Anterior cingulate cortex (tissue), 58 donors: Measurements from ENCODE around the gene GNAI3.

Experiments used
- DNase-seq, 58 donors: peaks; one replicate each; lab custom pipeline; 2025; lab: John Stamatoyannopoulos, UW

Gene GNAI3

DNA sequence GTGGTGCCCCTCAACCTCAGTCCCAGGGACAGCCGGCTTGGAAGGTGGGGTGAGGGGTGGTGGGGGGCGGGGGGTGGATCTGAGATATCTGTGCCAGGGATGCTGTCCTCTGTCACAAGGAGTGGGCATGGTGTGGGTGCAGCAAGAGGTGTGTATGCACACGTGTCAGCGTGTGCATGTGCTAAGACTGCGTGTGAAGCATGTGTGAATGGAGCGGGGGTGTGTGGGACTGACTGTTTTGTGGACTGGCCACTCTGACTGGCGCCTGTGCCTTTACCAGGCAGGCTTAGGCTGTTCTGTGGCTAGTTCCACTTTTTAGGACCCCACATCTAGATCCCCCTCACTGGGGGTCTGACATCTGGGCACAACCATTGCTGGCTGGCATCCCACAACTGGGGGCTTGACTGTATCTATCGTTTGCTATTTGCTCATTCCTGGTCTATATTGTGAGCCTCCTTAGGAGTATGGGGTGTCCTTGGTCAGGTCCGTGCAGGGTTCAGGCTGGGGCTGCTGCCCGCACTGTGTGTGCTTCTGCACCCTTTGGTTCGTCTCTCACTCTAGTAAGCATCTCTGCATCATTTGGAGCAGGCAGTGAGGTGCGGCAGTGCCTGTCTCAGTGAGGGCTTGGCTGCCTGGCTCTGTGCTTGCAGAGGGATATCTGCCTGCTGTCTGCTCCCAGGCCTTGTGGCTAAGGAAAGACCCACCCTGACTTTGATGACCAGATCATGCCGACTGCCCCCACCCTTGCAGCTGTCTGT lies 73.1 kb downstream of the GNAI3 start:
- DNase-seq, result peak in 6 of 58 donors; percentile 33 to 52 (median 44)

DNA sequence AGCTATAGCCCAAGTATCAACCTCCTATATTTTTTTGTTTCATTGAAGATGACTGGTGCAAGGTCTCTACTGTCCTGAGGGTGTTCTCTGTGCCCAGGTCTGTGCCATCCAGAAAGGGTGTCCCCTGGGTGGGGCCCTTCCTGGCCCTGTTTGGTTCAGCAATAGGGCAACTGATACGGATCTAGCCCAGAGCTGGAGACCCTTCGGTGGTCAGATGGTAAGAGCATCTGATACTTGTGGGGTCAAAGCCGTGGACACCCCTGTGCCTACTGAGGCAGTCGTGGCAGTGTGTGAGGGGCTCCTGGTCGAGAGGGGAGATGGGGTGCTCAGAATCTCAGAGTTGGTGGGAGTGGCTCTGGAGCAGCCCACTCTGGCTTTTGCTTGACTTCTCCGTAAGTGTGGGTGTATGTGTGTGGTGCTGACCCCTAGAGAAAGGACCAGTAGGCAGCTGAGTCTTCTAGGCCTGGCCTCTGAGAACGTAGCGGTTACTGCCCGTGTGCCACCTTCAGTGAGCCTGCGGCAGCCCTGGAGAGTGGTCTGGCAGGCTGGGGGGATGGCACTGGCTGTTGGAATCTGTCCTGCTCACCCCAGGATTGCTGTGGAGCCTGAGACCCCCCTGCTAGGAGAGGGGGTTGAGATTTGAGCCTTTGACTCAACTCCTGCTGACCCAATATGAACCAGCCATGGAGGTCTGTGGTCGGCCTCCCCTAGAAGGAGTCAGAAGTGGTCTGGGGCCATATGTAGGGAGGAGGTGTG lies 73.9 kb downstream of the GNAI3 start:
- DNase-seq, result no peak

DNA sequence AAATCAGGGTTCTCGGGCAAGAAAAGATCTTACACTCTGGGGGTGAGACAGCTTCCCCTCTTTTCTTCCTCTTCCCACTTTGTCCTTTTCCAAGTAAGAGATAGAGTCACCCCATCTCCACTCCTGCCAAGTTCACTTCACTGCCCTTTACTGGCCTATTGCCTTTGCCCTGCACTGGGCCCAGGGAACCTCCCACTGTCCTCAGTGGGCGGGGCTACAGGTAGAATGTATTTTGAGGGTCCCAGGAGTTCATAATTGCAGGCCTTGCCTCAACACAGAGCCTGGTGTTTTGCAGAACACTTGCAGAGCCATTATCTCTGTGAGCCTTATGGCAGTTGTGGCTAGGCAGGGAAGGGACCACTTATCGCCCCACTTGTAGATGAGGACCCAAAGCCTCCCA lies 74.5 kb downstream of the GNAI3 start:
- DNase-seq, result no peak

- peak in 20 of 58 donors; percentile 20 to 66 (median 44) for DNase-seq
Measured at GRCh38 chr1:109623601-109624161, 75.3 kb downstream of the GNAI3 start.

DNA sequence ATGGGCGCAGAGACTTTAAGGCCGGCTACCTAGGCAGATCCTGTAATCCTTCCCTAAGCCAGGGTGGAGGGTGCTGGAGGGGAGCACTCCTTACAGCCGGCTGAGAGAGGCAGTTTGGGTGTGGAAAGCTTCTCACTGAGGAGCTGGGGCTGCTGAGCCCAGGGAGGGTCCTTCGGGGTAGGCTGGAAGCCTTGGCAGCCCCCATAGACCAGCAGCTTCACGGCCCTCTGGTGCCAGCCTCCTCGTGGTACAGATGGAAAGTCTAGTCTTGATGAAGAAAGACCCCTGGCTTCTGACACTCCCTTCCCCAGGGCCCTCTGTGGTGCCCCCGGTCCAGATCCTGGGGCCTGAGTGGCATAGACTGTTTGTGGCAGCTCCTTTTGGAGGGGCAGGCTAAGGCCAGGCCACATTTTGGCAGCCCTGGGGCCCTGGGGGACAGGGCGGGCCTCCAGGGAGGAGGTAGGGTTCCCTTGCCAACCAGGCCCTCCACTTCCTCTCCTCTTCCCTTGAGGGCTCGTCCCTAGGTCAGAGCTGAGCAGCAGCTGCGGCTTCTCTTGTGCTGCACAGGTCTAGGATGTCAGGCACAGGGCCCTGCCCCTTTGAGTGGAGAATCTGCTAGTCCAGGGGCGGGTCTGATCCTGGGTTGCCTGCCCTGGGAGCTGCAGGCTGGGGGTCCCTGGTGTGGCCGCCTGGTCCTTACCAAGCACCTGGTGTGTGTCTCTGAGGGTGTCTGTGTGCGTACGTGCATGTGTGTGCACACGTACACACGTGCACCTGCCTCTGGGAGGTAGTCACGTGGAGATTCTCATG lies 76.0 kb downstream of the GNAI3 start:
- no peak for DNase-seq

DNA sequence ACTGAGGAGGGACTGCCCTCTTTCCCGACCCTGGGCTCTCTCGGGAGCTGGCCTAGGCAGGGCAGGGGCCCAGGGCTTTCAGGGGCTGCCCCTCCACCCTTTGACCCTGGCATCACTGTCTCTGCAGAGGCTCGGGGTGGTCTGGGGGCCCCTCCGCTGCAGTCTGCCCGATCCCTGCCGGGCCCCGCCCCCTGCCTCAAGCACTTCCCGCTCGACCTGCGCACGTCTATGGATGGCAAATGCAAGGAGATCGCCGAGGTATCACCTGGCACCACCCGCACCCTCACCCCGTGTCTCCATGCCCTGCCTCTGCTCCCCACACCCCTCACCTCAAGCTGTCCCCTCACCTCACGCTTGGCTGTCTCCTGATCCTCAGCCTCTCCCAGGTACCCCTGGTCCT lies 76.8 kb downstream of the GNAI3 start:
- no peak for DNase-seq

DNA sequence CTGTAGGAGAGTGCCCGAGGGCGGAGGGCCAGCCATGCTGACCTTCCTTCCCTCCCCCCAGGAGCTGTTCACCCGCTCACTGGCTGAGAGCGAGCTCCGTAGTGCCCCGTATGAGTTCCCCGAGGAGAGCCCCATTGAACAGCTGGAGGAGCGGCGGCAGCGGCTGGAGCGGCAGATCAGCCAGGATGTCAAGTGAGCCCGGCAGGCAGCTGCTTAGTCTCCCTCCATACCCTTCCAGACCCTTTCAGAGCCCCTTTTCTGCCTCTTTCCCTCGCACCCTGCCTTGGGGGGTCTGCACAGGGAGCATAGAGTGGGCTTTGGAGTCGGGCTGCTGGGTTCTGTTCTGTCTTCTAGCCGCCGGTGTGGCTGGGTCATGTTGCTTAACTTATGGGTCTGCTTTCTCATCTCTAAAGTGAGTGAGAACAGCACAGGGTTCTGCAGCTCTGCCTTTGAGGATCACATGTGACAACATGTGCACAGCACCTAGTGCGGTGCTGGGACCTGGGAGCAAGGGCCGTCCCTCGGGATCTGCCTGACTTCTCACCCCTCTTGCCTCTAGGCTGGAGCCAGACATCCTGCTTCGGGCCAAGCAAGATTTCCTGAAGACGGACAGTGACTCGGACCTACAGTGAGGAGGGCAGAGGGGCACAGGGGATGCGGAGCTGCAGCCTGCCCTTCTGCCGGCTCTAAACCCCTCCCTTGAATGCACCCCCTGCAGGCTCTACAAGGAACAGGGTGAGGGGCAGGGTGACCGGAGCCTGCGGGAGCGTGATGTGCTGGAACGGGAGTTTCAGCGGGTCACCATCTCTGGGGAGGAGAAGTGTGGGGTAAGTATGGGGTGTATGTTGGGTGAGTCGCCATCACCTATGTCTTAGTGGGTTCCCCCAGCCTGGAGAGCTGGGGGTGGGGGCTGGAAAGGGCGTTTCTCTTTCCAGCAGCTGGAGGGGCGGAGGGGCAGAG lies 77.5 kb downstream of the GNAI3 start:
- DNase-seq, result no peak

GRCh38 chr1:109626682-109627408 lies 78.4 kb downstream of the GNAI3 start:
- DNase-seq, result no peak

DNA sequence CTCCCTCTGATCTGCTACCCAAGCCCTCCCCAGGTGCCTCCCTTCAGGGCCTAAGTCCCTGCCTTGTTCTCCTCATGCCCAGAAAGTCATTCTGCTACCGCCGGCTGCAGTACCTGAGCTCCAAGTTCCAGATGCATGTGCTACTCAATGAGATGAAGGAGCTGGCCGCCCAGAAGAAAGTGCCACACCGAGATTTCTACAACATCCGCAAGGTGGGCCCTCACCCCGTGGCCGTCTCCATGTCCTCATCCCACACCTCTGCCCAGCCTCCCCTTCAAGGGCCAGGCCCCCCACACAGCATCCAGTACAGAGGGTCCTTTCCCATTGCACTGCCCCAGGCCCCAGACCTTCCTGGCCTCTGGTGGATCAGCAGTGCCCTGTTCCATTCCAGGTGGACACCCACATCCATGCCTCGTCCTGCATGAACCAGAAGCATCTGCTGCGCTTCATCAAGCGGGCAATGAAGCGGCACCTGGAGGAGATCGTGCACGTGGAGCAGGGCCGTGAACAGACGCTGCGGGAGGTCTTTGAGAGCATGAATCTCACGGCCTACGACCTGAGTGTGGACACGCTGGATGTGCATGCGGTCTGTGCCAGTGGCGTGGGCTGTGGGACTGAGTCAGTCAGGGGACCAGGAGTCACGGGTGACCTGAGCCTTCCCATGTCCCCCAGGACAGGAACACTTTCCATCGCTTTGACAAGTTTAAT lies 79.4 kb downstream of the GNAI3 start:
- DNase-seq, result no peak

DNA sequence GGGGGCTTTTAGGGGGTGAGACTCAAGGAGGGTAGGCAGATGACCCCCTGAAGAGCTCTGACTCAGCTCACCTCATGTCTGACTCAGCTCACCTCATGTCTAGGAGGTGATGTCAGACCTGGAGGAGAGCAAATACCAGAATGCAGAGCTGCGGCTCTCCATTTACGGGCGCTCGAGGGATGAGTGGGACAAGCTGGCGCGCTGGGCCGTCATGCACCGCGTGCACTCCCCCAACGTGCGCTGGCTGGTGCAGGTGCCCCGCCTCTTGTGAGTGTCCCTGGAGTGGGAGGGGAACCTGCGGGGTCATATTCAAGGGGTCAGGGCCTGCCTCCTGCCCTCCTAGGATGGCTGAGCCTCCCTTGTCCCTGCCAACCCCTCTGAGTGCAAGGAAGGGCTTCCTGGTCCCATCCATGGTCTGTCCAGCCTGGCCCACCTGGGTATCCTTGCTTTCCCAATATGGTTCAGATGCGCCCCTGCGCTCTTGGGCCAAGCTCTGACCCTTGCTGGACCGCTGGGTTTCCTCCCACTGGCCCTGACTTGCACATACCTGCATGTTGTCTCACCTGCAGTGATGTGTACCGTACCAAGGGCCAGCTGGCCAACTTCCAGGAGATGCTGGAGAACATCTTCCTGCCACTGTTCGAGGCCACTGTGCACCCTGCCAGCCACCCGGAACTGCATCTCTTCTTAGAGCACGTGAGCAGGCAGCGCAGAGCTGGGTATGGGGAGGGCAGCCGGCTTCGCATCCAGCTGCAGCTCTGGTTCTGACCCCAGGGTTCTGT lies 80.3 kb downstream of the GNAI3 start:
- DNase-seq, result peak in 1 of 58 donors; percentile 43

- no peak for DNase-seq
Measured at GRCh38 chr1:109629372-109630030, 81.1 kb downstream of the GNAI3 start.

- no peak for DNase-seq
Measured at GRCh38 chr1:109630081-109630897, 81.9 kb downstream of the GNAI3 start.

- DNase-seq, result no peak
Measured at GRCh38 chr1:109630898-109631512, 82.6 kb downstream of the GNAI3 start.

DNA sequence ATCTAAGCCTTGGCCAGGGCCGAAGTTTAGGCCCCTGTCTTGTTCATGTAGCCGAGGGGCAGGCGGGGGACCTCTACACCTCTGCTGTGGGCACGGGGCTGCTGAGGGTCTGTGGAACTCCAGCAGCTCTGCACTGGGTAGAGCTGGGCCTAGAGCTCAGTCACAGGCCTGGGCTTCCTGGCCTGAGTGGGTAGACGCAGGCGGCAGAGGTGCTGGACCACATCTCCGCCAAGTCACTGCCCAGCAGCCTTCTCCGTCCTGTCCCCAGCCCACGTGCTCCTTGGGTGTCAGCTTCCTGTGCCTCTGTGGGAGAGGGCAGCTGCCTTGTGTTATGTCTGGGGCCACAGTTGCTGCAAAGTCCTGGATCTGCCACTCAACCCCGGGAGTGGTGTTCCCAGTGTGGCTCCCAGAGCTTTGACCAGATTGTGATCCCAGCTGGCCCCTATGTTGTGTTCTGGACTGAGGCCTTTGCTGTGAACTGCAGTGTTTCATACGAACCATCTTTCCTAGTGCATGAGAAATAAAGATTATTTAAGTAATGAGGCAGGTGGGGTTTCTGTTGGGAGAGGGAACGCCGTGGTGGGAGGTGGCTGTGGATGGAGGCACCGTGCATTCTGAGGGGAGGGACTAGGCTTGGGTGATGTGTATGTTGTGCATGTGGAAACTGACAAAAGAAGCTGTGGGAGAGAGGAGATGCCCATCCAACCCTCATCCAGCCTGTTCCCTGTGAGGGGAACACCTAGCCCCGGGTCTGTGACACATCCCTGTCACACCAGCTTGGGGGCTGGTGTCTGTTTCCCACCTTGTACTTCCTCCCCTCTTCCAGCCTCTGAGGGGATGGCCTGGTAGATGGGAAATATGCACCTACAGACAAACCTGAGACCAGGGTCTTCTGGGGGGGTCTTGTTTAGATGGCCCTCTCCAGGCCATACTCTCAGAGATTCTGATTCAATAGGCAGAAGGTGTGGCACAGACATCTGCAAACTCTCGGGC lies 83.4 kb downstream of the GNAI3 start:
- DNase-seq, result no peak
